Activated CD4-positive, CD25-positive, alpha-beta regulatory T cell treated with anti-CD3 and anti-CD28 coated beads, Interleukin-2, amount 50 U/mL, for 72 hours (primary cell): ENCODE measurements around the gene ZC3HAV1.
"Not testable (repeated sequence)": the region's sequence is repeated elsewhere in the genome, so short reads cannot be mapped to it uniquely, and the experiment has no call there.

ENCODE experiments used
- DNase-seq: peaks from one replicate; pipeline ENCODE4 v3.0.0; 2021

The ZC3HAV1 gene

GRCh38 chr7:139109188-139109982 is at the start of gene ZC3HAV1:
Gene ZC3HAV1 (minus strand): TSS chr7:139109720. CDS start chr7:139109331, 389 bp downstream.
- peak; percentile 83 for DNase-seq

GRCh38 chr7:139153832-139154231 is 44.3 kb upstream of the ZC3HAV1 start:
- DNase-seq = no peak

- DNase-seq = no peak
Measured at GRCh38 chr7:139152149-139152548, 42.6 kb upstream of the ZC3HAV1 start.

- DNase-seq = no peak
Measured at GRCh38 chr7:139139150-139139549, 29.6 kb upstream of the ZC3HAV1 start.

GRCh38 chr7:139133335-139134139 is 24.0 kb upstream of the ZC3HAV1 start:
- DNase-seq = peak; percentile 77

- DNase-seq = no peak
Measured at GRCh38 chr7:139132887-139133286, 23.4 kb upstream of the ZC3HAV1 start.

- DNase-seq = no peak
Measured at GRCh38 chr7:139131601-139132041, 22.1 kb upstream of the ZC3HAV1 start.

GRCh38 chr7:139129814-139130213 is 20.3 kb upstream of the ZC3HAV1 start:
- DNase-seq = not testable (repeated sequence)

- no peak for DNase-seq
Measured at GRCh38 chr7:139127648-139128047, 18.1 kb upstream of the ZC3HAV1 start.

- no peak for DNase-seq
Measured at GRCh38 chr7:139125657-139126056, 16.1 kb upstream of the ZC3HAV1 start.

GRCh38 chr7:139124995-139125394 is 15.5 kb upstream of the ZC3HAV1 start:
- DNase-seq = not testable (repeated sequence)

- DNase-seq = no peak
Measured at GRCh38 chr7:139124084-139124914, 14.8 kb upstream of the ZC3HAV1 start.

- DNase-seq = no peak
Measured at GRCh38 chr7:139119486-139119849, 9.9 kb upstream of the ZC3HAV1 start.

GRCh38 chr7:139118805-139119485 is 9.4 kb upstream of the ZC3HAV1 start:
- peak; percentile 54 for DNase-seq

GRCh38 chr7:139118234-139118804 is 8.8 kb upstream of the ZC3HAV1 start:
- no peak for DNase-seq

GRCh38 chr7:139117599-139118233 is 8.2 kb upstream of the ZC3HAV1 start:
- no peak for DNase-seq

- no peak for DNase-seq
Measured at GRCh38 chr7:139116999-139117398, 7.5 kb upstream of the ZC3HAV1 start.

- no peak for DNase-seq
Measured at GRCh38 chr7:139115104-139115503, 5.6 kb upstream of the ZC3HAV1 start.

- DNase-seq = no peak
Measured at GRCh38 chr7:139114585-139114984, 5.1 kb upstream of the ZC3HAV1 start.

GRCh38 chr7:139114018-139114417 is 4.5 kb upstream of the ZC3HAV1 start:
- DNase-seq = no peak

- no peak for DNase-seq
Measured at GRCh38 chr7:139112741-139113250, 3.3 kb upstream of the ZC3HAV1 start.
